Measurements from ENCODE around the gene ECT2L.

The ECT2L gene

DNA sequence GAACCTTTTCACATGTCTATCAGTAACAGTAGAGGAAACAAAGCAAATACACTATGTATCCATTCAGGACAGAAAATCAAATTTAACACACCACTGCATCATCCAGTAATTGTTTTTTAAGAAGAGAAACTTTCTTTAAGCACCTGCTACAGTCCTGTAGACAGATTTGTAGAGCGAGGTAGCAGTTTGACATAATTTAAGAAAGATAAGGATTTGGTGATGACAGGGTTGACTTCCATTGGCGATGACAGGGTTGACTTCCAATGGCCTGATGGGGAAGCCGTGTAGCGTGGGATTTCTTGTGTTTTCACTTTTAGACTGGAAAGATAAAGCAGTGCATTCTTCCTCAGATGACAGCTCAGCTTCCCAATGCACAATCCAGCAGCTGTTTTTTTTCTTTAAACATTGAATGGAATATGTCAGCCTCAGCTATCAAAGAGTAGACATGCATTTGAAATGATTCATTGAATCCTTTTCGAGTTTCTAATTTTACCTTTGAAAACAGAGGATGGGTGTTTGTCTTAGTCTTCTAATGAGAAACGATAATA lies 68.5 kb downstream of the ECT2L start:
- H3K9me3 ChIP-seq (ENCODE audit: insufficient read depth, low read length) = no peaks in the 10 kb centered on the region
- no peak for TF ChIP-seq EZH2phosphoT487 (IDR thresholded peaks at IDR 0.05; ENCODE audit: low read depth)
- TF ChIP-seq, protein P1, sequence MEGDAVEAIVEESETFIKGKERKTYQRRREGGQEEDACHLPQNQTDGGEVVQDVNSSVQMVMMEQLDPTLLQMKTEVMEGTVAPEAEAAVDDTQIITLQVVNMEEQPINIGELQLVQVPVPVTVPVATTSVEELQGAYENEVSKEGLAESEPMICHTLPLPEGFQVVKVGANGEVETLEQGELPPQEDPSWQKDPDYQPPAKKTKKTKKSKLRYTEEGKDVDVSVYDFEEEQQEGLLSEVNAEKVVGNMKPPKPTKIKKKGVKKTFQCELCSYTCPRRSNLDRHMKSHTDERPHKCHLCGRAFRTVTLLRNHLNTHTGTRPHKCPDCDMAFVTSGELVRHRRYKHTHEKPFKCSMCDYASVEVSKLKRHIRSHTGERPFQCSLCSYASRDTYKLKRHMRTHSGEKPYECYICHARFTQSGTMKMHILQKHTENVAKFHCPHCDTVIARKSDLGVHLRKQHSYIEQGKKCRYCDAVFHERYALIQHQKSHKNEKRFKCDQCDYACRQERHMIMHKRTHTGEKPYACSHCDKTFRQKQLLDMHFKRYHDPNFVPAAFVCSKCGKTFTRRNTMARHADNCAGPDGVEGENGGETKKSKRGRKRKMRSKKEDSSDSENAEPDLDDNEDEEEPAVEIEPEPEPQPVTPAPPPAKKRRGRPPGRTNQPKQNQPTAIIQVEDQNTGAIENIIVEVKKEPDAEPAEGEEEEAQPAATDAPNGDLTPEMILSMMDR (IDR thresholded peaks at IDR 0.05; ENCODE audit: low read depth, low read length) = no peak
- H3K4me3 ChIP-seq (ENCODE audit: low read length) = no peak overlapping the region
- no peak overlapping the region for H3K27ac ChIP-seq (ENCODE audit: low read length)
- H3K4me1 ChIP-seq (ENCODE audit: low read length) = peaks cover 2% of the 10 kb centered on the region; the same call in 1 of the 2 replicates
- H4K20me1 ChIP-seq (ENCODE audit: insufficient read depth, low read length) = no peaks in the 10 kb centered on the region
- no peak overlapping the region for H3K9ac ChIP-seq (ENCODE audit: low read length)
- no peaks in the 10 kb centered on the region for H3K79me2 ChIP-seq (ENCODE audit: low read length)
- no peaks in the 10 kb centered on the region for H3K36me3 ChIP-seq (replicated peaks; ENCODE audit: low read depth, low read length)
- no peaks in the 10 kb centered on the region for H3K27me3 ChIP-seq (ENCODE audit: low read depth, low read length)
- no peak overlapping the region for H2AFZ ChIP-seq (ENCODE audit: low read depth, low read length)
- H3K4me2 ChIP-seq (ENCODE audit: low read length) = no peak overlapping the region

DNA sequence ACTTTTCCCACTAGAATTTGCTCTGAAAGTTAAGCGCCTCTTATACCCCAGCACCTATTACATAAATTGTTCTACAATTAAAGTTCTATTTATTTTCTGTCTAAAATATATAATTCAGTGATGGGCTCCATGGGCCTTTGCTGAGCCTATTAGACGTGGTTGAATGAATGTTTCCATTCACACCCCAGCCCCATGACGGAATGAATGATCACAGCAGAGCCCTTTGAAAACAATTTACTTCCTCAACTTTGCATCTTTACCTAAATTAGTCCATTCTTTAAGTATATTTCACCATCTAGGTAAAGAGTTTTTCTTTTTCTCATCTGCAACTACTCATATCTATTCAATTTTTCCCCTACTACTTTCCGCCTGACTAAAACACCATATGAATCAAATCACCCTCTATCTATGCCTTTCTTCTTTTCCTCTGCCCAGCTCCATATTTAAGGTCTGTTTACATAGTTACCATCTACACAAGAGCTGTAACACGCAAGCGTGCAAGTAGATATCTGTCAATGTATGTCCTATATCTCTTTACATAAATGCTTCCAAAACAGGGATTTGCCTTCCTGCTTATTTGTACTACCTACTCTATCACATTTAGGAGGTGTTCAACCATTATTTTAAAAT lies 69.7 kb downstream of the ECT2L start:
- H3K36me3 ChIP-seq (replicated peaks; ENCODE audit: low read depth, low read length) = no peaks in the 10 kb centered on the region
- no peaks in the 10 kb centered on the region for H3K79me2 ChIP-seq (ENCODE audit: low read length)
- no peak overlapping the region for H3K9ac ChIP-seq (ENCODE audit: low read length)
- TF ChIP-seq EZH2phosphoT487 (IDR thresholded peaks at IDR 0.05; ENCODE audit: low read depth) = no peak
- TF ChIP-seq, protein P1 (IDR thresholded peaks at IDR 0.05; ENCODE audit: low read depth, low read length) = no peak
- H3K4me3 ChIP-seq (ENCODE audit: low read length) = no peak overlapping the region
- peaks cover 14% of the 10 kb centered on the region for H3K4me1 ChIP-seq (ENCODE audit: low read length)
- no peak overlapping the region for H3K4me2 ChIP-seq (ENCODE audit: low read length)
- H4K20me1 ChIP-seq (ENCODE audit: insufficient read depth, low read length) = no peaks in the 10 kb centered on the region
- H2AFZ ChIP-seq (ENCODE audit: low read depth, low read length) = no peak overlapping the region
- H3K27me3 ChIP-seq (ENCODE audit: low read depth, low read length) = no peaks in the 10 kb centered on the region
- H3K27ac ChIP-seq (ENCODE audit: low read length) = no peak overlapping the region
- H3K9me3 ChIP-seq (ENCODE audit: insufficient read depth, low read length) = no peaks in the 10 kb centered on the region

GRCh38 chr6:138868181-138868580 lies 72.3 kb downstream of the ECT2L start:
- no peak for TF ChIP-seq EZH2phosphoT487 (IDR thresholded peaks at IDR 0.05; ENCODE audit: low read depth)
- TF ChIP-seq, protein P1 (IDR thresholded peaks at IDR 0.05; ENCODE audit: low read depth, low read length) = no peak
- Histone ChIP-seq H3K4me1 (ENCODE audit: low read length) (peaks cover 21% of the 10 kb centered on the region), H4K20me1 (ENCODE audit: insufficient read depth, low read length) (no peaks in the 10 kb centered on the region), H3K36me3 (replicated peaks; ENCODE audit: low read depth, low read length) (no peaks in the 10 kb centered on the region), H3K9ac (ENCODE audit: low read length) (no peak overlapping the region), H3K4me3 (ENCODE audit: low read length) (no peak overlapping the region), H3K27me3 (ENCODE audit: low read depth, low read length) (no peaks in the 10 kb centered on the region), H3K79me2 (ENCODE audit: low read length) (no peaks in the 10 kb centered on the region), H2AFZ (ENCODE audit: low read depth, low read length) (no peak overlapping the region), H3K9me3 (ENCODE audit: insufficient read depth, low read length) (no peaks in the 10 kb centered on the region), H3K4me2 (ENCODE audit: low read length) (no peak overlapping the region), H3K27ac (ENCODE audit: low read length) (no peak overlapping the region)

DNA sequence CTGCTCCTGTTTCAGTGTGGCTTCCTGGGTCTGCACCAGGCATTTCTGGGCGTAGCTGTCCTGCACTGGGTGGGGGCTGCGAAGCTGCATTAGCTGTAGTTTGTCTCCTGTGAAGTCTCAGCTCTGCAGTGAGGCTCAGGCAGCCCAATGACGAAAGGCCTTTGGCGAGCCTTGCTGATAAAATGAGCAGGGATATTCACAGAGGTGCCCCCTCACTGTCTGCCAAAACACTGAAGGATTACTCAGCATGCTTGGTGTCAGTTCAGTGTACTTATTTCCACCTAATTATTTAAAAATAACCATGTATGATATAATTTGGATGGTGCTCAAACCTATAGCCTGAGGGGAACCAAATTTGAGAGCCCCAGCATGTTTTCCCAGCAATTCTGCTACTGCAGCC lies 73.5 kb downstream of the ECT2L start:
- Histone ChIP-seq H3K27ac (ENCODE audit: low read length) (no peak overlapping the region), H3K4me1 (ENCODE audit: low read length) (peaks cover 21% of the 10 kb centered on the region), H4K20me1 (ENCODE audit: insufficient read depth, low read length) (no peaks in the 10 kb centered on the region), H2AFZ (ENCODE audit: low read depth, low read length) (no peak overlapping the region), H3K4me2 (ENCODE audit: low read length) (peak overlapping the region; percentile 50), H3K27me3 (ENCODE audit: low read depth, low read length) (no peaks in the 10 kb centered on the region), H3K79me2 (ENCODE audit: low read length) (no peaks in the 10 kb centered on the region), H3K36me3 (replicated peaks; ENCODE audit: low read depth, low read length) (no peaks in the 10 kb centered on the region), H3K9me3 (ENCODE audit: insufficient read depth, low read length) (no peaks in the 10 kb centered on the region), H3K9ac (ENCODE audit: low read length) (no peak overlapping the region), H3K4me3 (ENCODE audit: low read length) (no peak overlapping the region)
- TF ChIP-seq, protein P1 (IDR thresholded peaks at IDR 0.05; ENCODE audit: low read depth, low read length) = no peak

Data from OCI-LY3 (cell line).